Measurements from ENCODE around the gene NTN5.

DNA sequence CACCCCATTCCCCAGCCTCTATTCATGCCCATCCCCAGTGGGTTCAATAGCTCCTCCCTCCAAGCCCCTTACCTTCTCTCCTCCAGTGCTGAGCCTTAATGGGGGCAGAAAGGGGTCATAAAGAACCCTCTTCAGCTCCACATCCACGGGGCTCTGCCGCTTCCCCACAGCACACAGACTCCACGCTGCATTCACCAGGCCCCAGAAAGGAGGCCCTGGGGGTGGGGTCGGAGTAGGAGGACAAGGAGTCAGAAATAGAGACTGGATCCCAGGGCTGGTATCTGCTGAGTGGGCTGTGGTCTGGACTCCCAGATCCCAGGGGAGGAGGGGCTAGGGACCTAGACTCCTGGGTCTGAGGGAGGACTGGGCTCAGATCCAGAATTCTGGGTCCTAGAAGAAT is 28.5 kb downstream of the NTN5 start:
- TF ChIP-seq GATA2 (IDR thresholded peaks at IDR 0.05; ENCODE audit: low read depth, low read length) (no peak), GATA3 (IDR thresholded peaks at IDR 0.05; ENCODE audit: low read depth, low read length) (no peak)
